ENCODE results near the gene SGMS1.
"Not testable (repeated sequence)": the region's sequence is repeated elsewhere in the genome, so short reads cannot be mapped to it uniquely, and the experiment has no call there.

The SGMS1 gene

DNA sequence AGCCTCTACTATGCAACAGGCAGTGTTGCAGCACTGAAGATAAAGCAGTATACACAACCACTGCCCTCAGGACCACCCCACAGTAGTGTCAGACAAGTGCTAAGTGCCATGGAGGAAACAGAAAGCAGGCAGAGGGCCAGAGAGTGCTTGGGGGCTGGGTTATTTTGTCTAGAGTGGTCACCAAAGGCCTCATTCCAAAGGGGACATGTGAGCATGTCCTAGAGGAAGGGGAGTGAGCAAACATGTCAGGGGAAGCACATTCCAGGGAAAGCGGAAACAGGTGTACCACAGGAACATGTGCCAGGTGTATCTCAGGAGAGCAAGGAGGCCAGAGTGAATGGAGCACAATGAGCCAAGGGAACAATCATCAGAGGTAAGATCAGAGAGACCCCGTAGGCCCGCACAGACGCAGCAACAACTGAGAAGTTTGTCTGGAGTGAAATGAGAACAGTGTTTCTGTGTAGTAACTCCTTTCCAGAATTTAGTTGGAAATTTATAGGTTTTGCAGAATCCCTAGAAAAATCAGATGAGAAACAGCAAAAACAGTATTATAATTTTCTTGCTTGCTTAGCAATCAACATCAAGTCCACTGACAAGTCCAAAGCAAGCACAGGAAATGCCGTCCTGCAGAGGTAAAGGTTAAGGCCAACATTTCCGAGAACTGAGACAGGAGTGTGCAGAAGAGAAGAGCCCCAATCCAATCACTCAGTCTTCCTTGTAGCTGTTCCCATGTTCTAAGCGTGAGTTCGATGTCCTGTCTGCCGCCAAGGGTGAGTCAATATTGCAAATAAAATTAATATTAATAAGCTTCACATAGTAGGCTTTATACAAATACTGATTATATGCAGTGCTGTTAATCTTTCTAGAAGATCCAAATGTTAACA lies 67.3 kb downstream of the SGMS1 start:
- DNase-seq (ENCODE audit: low read depth), result no peak

DNA sequence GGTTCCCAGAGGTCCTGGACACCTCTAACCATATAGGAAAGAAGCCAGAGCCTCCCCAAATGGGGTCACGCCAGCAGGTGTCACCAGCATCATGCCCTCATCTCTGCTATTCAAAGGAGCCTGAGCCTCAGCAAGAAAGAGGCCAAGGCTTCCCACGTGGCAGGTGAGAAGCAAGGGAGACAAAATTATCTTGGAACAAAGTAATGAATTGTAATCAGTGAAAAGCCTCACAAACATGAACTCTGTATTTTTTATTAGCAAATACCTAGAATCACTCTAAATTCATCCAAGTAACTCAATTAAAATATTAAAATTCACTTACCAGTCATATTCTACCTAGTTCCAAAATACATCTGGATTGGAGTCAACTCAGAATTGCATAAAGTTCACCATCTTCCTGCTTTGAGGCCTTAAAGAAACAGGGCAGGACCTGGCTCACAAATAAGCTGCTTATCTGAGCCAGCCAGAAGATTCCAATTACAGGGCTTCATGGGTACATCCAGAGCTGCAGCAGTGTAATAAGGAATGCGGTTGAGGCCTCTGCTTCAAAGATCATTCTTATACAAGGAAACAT lies 68.7 kb downstream of the SGMS1 start:
- peak; percentile 78 for DNase-seq (ENCODE audit: low read depth)

DNA sequence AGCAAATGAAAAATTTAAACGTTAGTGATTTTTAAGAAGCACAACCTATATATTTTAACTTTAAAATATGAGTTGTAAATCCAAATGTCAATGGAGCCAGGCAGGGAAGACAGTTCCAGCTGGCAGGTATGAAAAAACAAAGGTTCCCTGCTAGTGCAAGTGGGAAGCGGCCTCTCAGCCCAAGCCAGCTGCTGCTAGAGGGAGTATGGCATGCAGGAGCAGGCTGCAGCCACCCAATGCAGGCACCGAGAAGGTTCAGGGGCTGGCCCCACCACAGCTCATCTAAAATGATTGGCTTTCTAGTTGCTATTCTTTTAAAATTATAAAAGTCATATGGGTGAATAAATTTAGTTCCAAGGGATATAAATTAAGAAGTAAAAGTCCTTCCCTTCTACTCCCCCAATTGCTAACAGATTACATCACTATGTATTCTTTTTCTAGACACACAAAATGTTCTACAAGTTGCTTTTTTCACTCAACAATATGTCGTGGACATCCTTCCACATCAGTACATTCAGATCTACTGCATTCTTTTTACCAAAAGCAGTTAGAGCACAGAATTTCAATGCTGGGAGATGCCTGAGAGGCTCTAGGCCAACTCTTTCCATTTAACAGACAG lies 69.3 kb downstream of the SGMS1 start:
- no peak for DNase-seq (ENCODE audit: low read depth)

DNA sequence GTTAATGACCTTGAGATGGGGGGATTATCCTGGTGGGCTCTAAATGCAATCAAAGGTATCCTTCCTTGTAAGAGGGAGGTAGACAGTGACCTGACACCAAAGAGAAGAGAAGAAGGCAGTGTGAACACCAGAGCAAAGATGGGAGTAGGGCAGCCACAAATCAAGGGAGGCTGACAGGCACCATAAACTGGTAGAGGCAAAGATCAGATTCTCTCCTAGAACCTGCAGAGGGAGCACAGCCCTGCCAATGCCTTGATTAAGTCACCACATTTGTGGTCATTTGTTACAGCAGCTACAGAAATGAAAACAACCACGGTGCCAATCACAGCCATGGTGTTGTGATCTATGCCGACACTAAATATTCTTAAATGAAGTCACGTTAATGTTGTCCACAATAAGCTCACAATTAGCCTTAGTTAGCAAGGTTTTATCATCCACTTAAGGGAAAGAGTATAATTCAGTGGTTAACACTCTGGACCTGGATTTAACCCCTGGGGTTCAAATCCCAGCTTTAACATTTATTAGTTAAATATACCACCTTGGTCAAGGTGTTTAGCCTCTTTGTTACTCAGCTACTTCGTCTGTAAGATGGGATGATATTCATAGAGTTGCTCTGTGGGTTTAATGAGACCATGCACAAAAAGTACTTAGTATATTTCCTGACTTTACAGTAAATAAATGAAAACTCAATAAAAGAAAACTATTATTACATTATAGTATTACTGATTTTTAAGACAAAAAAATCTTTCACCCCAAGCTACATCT lies 70.8 kb downstream of the SGMS1 start:
- peak; percentile 53 for DNase-seq (ENCODE audit: low read depth)

DNA sequence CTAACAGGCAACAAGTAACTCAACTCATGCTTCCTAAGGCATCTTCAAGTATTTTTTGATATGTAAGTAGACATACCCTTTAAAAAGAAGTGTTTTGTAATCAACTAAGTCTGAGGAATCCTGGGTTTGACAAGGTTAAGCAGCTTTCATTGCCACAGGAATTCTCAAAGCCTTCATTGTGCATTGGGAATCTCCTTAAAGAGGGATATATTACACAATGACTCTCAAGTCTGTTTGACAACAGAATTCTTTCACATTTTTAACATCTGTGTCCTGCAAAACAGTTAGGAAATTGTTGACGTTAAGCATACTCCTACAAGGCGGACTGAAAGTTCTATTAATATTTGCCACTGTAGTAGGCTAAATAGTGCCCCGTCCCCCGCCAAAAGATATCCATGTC lies 71.4 kb downstream of the SGMS1 start:
- peak; percentile 97 for DNase-seq (ENCODE audit: low read depth)

DNA sequence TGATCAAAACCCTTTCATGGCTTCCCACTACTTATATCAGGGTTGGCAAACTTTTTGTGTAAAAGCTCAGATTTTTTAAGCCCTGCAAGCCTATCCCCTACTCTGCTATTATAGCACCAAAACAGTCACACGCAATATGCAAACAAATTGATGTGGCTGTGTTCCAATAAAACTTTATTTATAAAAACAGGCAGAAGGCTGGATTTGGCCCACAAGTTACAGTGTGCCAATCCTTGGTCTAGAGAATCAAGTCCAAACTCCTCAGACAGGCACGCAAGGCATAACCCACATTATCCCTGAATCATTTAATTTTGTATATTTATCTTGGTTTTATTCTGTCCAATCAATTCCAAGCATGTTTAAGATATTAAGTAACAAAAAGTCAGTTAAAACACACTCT lies 71.9 kb downstream of the SGMS1 start:
- no peak for DNase-seq (ENCODE audit: low read depth)

DNA sequence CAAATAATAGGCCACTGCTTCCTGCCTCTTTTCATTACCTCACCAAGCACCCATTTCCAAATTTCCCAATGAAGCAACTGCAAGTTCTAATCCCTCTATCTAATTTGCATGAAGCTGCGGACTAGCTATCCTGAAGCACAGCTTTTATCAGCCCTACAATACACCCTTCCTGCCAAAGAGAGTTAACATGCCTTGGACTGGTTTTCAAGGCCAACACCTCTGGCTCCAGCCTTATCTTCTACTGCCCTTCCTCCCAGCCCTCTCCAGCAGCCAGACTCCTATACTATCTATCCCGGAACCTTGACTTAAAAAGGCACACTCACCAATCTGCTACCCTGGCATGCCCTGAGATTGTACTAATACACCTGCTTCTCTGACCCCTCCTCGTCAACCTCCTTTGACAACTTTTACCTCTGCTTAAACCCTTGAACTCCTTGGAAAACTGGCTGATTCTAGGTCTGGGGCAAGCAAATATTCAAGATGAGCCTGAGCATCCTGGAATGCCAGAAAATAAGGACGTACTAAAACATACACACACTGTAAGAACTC lies 73.4 kb downstream of the SGMS1 start:
- no peak for DNase-seq (ENCODE audit: low read depth)

DNA sequence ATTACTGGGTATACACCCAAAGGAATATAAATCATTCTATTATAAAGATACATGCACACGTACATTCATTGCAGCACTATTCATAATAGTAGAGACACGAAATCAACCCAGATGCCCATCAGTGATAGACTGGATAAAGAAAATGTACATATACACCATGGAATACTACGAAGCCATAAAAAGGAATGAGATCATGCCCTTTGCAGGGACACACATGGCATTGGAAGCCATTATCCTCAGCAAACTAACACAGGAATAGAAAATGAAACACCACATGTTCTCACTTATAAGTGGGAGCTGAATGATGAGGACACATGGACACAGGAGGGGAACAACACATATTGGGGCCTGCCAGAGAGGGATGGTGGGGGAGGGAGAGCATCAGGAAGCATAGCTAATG lies 74.6 kb downstream of the SGMS1 start:
- not testable (repeated sequence) for DNase-seq (ENCODE audit: low read depth)

DNA sequence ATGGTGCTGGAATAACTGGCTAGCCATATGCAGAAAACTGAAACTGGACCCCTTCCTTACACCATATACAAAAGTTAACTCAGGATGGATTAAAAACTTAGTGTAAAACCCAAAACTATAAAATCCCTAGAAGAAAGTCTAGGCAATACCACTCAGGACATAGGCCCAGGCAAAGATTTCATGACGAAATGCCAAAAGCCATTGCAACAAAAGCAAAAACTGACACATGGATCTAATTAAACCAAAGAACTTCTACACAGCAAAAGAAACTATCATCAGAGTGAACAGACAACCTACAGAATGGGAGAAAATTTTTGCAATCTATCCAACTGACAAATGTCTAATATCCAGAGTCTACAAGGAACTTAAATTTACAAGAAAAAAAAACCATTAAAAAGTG lies 75.3 kb downstream of the SGMS1 start:
- peak; percentile 81 for DNase-seq (ENCODE audit: low read depth)

DNA sequence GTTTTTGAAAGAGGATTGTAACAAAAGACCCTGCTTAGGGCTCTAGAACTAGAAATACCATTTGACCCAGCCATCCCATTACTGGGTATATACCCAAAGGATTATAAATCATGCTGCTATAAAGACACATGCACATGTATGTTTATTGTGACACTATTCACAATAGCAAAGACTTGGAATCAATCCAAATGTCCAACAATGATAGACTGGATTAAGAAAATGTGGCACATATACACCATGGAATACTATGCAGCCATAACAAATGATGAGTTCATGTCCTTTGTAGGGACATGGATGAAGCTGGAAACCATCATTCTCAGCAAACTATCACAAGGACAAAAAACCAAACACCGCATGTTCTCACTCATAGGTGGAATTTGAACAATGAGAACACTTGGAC lies 77.5 kb downstream of the SGMS1 start:
- not testable (repeated sequence) for DNase-seq (ENCODE audit: low read depth)

DNA sequence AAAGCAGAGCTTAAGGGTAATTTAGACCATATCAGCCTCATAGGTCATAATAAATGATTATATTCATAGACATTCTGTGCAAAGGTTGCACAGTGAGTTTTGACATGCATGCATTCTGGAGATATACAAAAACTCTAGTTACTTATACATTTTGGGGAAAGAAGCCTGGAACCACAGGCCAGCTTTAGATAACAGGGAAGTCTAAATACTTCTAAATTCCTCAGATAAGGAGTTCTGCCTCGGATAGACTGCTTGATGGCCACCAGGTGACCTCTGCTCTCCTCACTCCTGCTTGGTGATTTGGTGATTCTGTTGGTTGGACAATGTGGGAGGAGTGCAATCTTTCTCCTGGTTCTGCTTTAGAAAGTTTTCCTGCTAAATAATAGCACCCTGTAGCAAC lies 77.9 kb downstream of the SGMS1 start:
- no peak for DNase-seq (ENCODE audit: low read depth)

DNA sequence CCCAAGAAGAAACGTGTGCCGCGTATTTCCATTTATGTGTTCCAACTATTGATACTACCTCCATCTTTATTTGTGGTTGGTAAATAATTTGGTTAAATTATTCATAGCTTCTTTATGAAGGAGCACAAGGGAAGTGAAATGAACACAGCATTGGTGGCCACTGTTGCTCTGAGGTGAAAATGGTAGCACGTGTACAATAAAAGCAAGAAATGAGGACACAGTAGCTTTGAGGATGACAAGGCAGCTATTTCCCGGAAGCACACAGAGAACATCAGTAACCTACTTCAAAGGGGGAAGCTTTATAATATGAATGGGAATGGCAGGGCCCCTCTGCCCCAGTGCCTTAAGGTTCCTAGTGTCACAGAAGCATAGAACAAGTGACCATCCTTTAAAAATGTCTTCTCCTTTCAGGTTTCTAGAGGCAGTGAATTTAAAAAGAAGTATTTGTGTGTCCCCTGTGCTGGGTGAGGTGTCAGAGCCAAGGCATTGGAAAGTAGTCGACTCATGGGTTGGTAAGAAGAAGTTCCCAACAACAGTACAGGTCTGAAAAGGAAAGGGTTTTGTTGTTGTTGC lies 78.8 kb downstream of the SGMS1 start:
- DNase-seq (ENCODE audit: low read depth), result no peak

DNA sequence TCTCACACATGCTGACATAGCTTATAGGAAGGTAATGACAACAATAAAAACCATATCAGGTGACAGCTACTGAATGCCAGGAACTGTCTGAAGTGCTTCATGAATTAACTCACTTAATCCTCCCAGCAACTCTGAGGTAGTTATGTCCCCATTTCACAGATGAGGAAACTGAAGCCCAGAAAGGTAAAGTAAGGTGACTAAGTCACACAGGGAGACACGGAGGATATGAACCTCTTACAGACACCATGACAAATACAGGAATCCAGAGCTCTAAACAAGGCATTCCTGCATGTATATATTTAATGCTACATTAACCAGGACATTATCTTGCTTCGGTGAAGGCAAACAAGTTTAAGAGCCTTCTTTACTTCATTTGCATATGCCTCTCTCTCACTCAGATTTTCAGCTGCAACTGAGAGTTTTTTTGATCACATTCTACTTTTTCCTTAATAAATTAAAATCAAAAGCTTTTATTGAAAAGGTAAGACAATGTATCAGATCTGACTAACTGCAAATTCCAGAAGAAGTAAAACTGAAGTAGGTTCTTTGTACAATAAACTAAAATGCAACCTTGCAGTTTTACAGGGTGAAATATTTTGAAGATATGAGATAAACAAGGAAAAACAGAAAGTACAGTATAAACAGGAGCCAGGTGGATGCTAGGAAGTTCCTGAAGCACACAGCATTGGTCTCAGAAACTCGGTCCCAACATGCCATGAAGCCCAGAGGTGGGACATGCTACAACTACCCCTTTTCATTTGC lies 79.5 kb downstream of the SGMS1 start:
- DNase-seq (ENCODE audit: low read depth), result no peak

DNA sequence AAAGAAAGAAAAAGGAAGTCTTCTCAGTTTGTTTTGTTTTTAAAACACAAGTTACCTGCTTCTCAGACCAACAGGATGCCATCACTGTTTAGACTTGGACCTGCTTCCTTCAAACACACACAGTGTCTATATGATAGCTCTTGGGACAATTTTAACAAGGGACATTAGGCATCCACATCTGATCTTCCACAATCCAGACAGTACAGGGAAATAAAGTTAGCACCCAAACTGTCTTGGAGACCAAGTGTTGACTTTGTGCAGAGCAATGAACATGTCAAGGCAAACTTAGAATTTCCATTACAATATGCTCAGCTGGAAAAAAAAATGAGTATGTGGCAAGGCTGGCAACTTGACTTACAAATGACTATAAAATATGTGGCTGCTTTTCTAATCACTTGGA lies 80.9 kb downstream of the SGMS1 start:
- no peak for DNase-seq (ENCODE audit: low read depth)

DNA sequence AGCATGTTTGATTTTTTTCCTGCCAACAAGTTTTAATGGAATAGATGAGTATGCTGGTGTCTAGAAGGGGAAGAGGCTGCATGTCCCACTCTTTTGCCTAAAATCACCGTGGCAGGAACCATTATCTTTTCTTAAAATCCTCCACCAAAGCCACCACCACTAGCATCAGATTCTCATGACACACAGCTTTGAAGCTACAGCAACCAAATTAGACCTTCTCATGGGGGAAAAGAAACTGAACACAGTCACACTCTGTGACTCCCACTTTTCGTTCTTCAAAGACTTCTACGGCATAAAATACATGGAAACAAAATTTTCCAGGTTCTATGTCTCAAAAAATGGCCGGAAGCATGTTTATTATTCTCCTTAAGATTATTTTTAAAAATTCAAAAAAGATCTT lies 81.8 kb downstream of the SGMS1 start:
- no peak for DNase-seq (ENCODE audit: low read depth)

DNA sequence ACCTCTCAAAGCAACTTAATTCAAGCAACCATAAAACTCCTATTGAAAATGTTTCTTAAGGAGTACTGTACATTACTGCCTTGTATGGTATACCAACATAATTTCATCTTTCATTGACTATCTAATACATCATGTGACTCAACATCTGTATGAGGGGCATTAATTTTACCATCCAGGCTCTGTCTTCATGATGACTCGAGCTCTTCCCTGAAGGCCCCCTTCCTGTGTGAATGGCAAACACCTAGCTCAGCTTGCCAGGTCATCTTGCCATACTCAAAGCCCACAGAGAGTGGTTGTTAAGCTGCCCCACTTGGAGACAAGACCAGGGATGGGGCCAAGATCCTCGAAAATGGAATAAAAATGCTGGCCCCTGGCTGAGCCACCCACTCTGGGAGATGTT lies 82.4 kb downstream of the SGMS1 start:
- no peak for DNase-seq (ENCODE audit: low read depth)

DNA sequence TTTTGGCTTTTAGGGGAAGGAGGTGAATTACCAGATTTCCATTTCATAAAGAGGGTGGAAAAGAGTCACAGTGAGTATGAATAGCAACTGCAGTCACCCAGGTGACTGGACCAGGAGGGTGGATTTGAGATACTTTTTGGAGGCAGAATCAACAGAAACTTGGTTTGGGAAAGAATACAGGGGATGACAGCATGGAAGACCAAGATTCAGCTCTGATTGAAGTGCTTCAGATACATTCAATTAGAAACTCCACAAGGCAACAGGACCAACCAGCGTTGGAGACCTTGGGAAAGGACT lies 83.0 kb downstream of the SGMS1 start:
- DNase-seq (ENCODE audit: low read depth), result no peak

DNA sequence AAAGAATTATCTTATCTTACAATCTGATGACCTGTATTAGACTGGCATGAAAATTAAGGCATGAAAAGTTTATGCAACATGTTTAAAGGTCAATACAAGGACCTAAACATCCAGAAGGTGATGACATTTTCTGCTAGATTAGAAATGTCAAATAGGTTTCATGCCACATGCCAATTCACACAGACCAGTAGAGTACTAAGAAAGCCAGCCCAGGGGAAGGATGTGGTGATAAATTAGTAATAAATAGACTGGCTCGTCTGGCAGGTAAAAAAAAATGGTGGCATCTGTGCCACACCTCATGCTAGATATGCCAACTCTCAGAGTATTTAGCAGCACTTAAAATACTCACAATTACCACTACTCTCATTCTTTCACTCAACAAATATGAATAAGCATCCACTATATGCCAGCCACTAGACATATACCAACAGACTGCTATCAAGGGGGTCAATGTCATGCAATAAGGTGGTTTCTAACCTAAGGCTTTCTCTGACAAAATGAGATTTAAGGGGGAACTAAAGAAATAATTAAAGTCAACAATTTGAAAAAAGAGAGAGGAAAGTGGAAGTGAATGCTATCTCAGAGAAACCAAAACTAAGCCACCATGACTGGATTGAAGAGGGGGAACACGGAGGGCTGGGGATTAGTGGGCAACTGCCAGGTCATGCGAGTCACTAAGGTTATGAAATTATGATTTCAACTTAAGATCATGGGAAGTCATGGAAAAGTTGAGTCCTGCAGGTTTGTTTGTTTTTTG lies 83.5 kb downstream of the SGMS1 start:
- peak; percentile 19 for DNase-seq (ENCODE audit: low read depth)

DNA sequence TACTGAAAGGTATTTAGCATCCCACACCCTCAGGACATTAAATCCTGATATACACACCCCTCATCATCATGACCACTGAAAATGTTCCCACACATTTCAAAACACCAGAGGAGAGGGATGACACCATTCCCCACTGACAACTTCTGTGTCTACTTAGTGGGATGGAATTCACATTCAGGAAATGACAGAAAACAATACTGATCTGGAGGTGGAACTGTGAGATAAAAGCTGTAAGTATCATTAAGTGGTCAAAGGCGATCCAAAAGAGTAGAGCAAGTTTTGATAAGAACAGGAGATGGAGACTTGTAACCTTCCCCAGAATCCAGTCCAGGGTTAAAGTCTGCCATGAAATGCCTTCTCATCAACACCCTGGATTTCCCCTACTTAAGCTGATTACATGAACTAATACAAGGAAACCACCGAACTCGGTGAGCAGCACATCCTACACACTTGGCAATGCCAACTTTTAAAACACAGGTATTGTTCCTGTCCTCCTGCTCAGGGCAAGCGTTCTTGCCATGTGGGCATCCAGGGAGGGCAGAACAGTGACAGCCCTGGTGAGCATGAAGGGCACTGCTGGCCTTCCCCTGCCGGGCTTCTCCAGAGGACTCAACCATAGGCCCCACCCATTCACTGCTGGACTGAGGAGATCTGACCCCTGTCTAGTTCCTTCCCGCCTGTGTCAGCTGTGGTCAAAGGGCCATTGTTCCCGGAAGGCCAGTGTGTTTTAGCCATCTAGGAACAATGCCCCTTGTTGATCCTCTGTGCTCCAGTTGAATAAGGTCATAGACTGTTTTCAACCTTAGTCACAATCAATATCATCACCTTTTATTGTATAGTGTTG lies 85.0 kb downstream of the SGMS1 start:
- DNase-seq (ENCODE audit: low read depth), result no peak
